GM19468 (cell line): ENCODE measurements around the gene PLP1.
"Not testable (repeated sequence)": the region's sequence is repeated elsewhere in the genome, so short reads cannot be mapped to it uniquely, and the experiment has no call there.

ENCODE experiments used
- ATAC-seq: cut with Tn5 transposase; IDR thresholded peaks from one replicate; pipeline ENCODE4 v1.9.1; 2021; ENCODE audit warnings: mild to moderate bottlenecking, moderate library complexity, moderate number of reproducible peaks; ENCODE audit not compliant: unreplicated experiment; ENCODE audit errors: extremely low read depth

PLP1 gene

DNA sequence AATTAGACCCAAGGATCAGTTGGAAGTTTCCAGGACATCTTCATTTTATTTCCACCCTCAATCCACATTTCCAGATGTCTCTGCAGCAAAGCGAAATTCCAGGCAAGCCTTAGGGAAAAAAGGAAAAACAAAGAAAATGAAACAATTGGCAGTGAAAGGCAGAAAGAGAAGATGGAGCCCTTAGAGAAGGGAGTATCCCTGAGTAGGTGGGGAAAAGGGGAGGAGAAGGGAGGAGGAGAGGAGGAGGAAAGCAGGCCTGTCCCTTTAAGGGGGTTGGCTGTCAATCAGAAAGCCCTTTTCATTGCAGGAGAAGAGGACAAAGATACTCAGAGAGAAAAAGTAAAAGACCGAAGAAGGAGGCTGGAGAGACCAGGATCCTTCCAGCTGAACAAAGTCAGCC, at the start of gene PLP1:
Gene PLP1, plus strand, starts transcription at position 295 of the 400 bp plus-strand sequence. CDS start 156 bp downstream, outside the sequence.
- no peak for ATAC-seq

GRCh38 chrX:103727115-103727514, 49.5 kb upstream of the PLP1 start:
- no peak for ATAC-seq

GRCh38 chrX:103729015-103729414, 47.6 kb upstream of the PLP1 start:
- no peak for ATAC-seq

DNA sequence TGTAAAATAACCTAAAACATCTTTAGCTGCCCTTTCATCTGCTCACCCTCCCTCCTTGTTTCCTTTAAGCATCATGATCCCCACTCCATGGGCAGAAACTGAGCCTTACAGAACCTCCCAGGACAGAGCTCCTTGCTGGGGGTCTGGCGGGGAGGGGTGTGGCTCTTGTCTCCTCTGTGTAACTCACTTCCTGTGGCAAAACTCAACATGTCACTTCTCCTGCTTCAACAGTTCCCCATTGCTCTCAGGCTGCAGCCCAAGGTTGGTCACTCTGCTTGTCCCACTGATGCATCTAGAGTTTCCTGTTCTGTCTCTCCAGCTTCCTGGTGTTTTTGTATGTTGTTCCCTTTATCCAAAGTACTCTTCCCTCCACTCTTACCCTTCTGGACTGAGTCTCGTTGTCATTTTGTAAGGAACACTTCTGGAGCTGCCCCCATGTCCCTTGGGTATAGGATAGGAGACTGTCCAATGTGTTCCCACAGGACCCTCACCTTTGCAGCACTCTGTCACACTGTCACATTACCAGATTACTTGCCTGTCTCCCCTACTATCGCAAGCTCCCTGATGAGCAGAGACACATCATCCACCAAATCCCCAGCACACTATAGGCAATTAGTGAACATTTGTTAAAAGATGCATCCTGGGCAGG, 46.4 kb upstream of the PLP1 start:
- ATAC-seq = no peak

GRCh38 chrX:103730796-103731493, 45.7 kb upstream of the PLP1 start:
- ATAC-seq = no peak

DNA sequence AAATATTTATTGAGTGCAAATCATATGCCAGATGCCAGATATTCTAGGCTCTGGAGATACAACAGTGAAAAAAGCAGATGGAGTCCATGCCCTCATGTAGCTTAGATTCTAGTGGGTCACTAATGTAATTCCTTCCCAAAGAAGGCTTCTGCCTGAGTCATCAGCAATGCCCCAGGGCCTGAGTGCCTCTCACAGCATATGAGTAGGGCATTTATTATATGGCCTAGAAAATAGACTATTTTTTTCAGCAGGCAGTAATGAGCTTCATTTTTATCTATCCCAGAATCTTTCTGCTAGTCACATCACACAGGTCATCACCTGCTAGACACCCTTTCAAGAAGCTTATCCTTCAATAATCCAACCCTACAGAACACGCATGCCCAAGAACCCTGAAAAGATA, 43.6 kb upstream of the PLP1 start:
- no peak for ATAC-seq

- no peak for ATAC-seq
Measured at GRCh38 chrX:103734125-103734760, 42.4 kb upstream of the PLP1 start.

- ATAC-seq = no peak
Measured at GRCh38 chrX:103737696-103738095, 38.9 kb upstream of the PLP1 start.

DNA sequence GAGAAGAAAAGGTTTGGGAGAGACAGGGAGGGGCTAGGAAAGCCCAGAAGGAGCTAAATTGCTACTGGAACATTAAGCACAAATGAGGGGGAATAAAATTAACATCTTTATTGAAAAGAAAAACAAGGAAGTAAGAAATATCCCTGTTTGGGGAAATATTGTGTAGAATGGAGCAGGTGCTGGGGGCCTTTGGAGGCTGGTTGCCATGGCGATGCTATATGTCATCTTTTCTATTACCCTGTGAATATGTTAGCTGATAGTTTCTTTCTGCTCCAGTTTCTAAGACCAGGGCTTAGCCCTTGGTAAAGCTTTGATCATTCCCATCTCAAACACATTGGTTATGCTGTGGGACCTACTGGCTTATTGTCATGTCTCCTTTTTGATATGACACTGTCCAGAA, 37.2 kb upstream of the PLP1 start:
- no peak for ATAC-seq

GRCh38 chrX:103741879-103742278, 34.8 kb upstream of the PLP1 start:
- no peak for ATAC-seq

- ATAC-seq = no peak
Measured at GRCh38 chrX:103742339-103742738, 34.3 kb upstream of the PLP1 start.

DNA sequence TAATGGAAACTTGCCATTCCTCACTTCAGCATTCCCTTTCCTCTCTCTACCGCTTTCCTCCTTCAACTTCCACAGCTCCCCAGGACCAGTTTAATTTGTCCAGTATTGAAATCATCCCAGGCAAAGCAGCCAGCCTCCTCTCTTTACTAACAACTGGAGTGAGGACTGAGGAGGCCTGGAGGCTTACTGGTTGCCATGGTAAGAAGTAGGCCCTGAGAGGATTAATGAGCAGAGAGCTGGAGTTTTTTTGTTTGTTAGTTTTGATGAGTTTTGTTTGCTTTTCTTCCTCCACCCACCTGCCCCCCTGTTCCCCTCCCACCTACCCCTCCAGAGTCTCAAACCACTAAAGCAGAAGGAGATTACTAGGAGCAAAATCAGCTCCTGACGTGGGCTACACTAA, 29.5 kb upstream of the PLP1 start:
- ATAC-seq = no peak

DNA sequence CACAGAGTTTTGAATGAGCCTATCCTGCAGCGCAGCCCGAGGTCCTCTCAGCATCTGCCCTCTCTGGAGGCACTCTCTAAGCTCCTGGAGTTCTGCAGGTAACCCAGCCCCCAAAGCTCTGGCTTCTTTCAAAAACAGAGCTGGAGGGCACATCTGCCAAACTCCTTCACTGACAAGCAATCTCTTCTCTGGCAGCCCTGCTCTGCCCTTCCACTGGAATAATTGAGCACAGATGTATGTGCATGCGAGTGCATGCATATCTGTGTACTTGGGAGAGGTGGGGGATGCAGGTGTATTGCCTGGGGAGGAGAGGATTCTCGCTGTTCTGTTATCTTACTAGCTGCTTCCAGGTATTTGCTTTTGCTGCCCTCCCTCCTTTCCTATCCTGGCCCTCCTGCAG, 22.2 kb upstream of the PLP1 start:
- ATAC-seq = no peak

- ATAC-seq = no peak
Measured at GRCh38 chrX:103756736-103757135, 19.9 kb upstream of the PLP1 start.

DNA sequence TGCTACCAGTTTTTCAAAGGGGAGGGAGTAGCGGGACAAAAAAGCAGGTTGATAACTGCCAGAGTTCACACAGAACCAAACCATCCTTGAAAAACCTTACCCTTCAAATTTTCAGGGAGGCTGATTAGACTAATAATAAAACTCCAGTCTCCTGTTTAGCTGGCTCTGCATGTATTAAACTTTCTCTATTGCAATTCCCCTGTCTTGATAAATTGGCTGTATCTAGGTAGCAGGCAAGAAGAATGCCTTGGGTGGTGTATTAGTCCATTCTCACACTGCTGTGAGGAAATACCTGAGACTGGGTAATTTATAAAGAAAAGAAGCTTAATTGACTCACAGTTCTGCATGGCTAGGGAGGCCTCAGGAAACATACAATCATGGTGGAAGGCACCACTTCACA, 18.1 kb upstream of the PLP1 start:
- ATAC-seq = no peak

- ATAC-seq = not testable (repeated sequence)
Measured at GRCh38 chrX:103763541-103763940, 13.1 kb upstream of the PLP1 start.

DNA sequence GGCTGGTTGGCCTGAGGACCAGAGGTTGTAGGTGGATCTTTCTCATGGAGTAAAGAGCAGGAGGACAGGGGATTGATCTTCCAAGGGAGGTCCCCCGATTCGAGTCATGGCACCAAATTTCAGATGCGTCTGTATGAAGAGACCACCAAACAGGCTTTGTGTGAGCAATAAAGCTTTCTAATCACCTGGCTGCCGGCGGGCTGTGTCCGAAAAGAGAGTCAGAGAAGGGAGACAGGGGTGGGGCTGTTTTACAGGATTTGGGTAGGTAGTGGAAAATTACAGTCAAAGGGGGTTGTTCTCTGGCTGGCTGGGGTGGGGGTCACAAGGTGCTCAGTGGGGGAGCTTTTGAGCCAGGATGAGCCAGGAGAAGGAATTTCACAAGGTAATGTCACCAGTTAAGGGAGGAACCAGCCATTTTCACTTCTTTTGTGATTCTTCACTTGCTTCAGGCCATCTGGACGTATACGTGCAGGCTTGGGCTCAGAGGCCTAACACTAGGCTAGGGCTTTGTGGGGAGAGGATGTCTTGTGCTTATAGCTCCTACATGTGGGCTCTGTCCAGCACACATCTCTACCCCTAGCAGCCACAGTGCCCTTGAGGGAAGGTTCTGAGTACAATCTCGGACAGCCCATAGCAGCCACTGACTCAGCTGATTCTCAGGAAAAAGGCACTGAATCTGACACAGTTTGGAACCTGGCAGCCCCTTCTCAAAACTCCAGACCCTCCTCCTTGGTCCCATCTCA, 9.7 kb upstream of the PLP1 start:
- not testable (repeated sequence) for ATAC-seq

GRCh38 chrX:103773445-103773844, 3.2 kb upstream of the PLP1 start:
- no peak for ATAC-seq

DNA sequence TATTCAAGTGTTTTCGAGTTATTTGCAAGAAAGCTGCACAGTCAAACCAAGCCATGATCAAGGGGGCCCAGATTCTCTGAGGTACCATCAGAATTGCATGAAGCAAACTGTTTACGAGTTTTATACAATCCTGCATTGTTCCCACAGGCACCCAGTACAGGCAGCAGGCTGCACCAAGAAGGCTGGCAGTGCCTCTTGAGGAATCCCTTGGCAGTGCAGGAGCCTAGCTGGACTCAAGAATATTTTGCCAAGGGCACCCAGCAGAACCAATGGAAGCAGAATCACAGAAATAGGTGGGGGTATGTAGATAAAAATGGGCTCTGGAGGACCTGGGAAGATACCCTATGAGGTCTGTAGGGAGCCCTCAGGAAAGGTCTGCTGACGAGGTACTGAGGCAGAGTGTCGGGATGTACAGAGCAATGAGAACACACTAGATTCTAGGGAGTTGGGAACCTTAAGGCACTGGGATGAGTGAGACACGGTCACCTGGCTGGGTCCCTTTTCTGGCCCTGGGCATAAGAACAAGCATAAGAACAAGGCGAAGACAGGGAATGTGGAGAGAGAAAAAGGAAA, 2.5 kb upstream of the PLP1 start:
- ATAC-seq = no peak

GRCh38 chrX:103779141-103779789, 2.6 kb downstream of the PLP1 start:
- ATAC-seq = no peak
